ENCODE results near the gene ZNF423.

Gene ZNF423

DNA sequence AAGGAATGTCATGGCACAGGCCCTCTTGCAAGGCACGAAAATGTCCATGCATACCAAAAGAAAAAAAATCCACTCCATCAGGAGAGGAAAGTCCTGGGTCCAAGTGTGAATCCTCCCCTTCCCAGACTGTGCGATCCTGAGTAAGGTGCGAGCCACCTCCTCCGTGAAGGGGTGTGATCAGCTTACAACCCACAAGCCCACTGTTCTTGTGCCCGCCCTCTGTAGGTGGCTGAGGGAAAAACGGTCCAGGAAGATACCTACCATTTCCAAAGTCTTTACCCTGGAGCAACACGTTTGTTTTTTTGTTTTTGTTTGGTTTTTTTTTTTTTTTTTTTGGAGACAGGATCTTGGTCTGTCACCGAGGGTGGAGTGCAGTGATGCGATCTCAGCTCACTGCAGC, 116.5 kb downstream of the ZNF423 start:
- no peaks in the 10 kb centered on the region for H3K79me2 ChIP-seq (ENCODE audit: low read length)
- H3K27me3 ChIP-seq (replicated peaks; ENCODE audit: insufficient read depth, low read length), result peaks cover 56% of the 10 kb centered on the region
- H3K4me3 ChIP-seq (ENCODE audit: low read length), result no peak overlapping the region
- H3K4me1 ChIP-seq (ENCODE audit: low read length), result no peaks in the 10 kb centered on the region
- no peaks in the 10 kb centered on the region for H3K9me3 ChIP-seq (replicated peaks; ENCODE audit: insufficient read depth, low read length)
- H3K4me2 ChIP-seq (ENCODE audit: low read depth, low read length), result no peak overlapping the region
- H4K20me1 ChIP-seq (ENCODE audit: insufficient read depth, low read length), result no peaks in the 10 kb centered on the region
- H3K9ac ChIP-seq (ENCODE audit: low read length), result no peak overlapping the region
- TF ChIP-seq EZH2phosphoT487 (IDR thresholded peaks at IDR 0.05; ENCODE audit: low read length) (no peak), EZH2 (optimal IDR thresholded peaks at IDR 0.05; ENCODE audit: low read depth, low read length) (no peak)
- TF ChIP-seq, protein P1, sequence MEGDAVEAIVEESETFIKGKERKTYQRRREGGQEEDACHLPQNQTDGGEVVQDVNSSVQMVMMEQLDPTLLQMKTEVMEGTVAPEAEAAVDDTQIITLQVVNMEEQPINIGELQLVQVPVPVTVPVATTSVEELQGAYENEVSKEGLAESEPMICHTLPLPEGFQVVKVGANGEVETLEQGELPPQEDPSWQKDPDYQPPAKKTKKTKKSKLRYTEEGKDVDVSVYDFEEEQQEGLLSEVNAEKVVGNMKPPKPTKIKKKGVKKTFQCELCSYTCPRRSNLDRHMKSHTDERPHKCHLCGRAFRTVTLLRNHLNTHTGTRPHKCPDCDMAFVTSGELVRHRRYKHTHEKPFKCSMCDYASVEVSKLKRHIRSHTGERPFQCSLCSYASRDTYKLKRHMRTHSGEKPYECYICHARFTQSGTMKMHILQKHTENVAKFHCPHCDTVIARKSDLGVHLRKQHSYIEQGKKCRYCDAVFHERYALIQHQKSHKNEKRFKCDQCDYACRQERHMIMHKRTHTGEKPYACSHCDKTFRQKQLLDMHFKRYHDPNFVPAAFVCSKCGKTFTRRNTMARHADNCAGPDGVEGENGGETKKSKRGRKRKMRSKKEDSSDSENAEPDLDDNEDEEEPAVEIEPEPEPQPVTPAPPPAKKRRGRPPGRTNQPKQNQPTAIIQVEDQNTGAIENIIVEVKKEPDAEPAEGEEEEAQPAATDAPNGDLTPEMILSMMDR (IDR thresholded peaks at IDR 0.05; ENCODE audit: low read length), result peak; percentile 18; the same call in 1 of the 2 replicates
- no peak overlapping the region for H2AFZ ChIP-seq (ENCODE audit: low read length)
- H3K36me3 ChIP-seq (replicated peaks; ENCODE audit: insufficient read depth, low read length), result no peaks in the 10 kb centered on the region
- H3F3A ChIP-seq (ENCODE audit: insufficient read depth, low read length), result no peaks in the 10 kb centered on the region
- DNase-seq, result no peak
- no peaks in the 10 kb centered on the region for H3K9me2 ChIP-seq (replicated peaks; ENCODE audit: insufficient read depth, low read length)
- H3K27ac ChIP-seq (ENCODE audit: low read length), result no peak overlapping the region

DNA sequence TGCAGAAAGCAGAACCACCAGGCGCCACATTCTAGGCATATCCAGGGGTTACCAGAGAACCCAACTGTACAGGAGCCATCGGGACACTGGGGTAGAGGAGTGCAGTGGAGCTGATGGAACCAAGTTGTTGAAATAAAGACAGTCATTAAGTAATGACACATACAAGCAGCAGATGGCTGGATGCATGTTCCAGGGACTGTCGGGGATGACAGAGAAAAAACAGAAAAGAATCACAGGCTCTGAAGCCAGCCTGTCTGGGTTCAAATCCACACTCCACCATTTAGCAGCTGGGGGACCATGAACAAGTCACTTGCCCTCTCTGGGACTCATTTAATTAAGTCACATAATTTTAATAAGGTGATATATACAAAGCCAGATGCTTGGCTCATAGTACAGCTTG, 117.1 kb downstream of the ZNF423 start:
- Histone ChIP-seq H2AFZ (ENCODE audit: low read length) (no peak overlapping the region), H3K4me2 (ENCODE audit: low read depth, low read length) (no peak overlapping the region), H3K4me3 (ENCODE audit: low read length) (no peak overlapping the region), H3K9ac (ENCODE audit: low read length) (no peak overlapping the region), H3K27me3 (replicated peaks; ENCODE audit: insufficient read depth, low read length) (peaks cover 56% of the 10 kb centered on the region), H3K9me3 (replicated peaks; ENCODE audit: insufficient read depth, low read length) (no peaks in the 10 kb centered on the region), H3K27ac (ENCODE audit: low read length) (no peak overlapping the region), H3K9me2 (replicated peaks; ENCODE audit: insufficient read depth, low read length) (no peaks in the 10 kb centered on the region), H3K79me2 (ENCODE audit: low read length) (no peaks in the 10 kb centered on the region), H3K4me1 (ENCODE audit: low read length) (no peaks in the 10 kb centered on the region), H3K36me3 (replicated peaks; ENCODE audit: insufficient read depth, low read length) (no peaks in the 10 kb centered on the region), H4K20me1 (ENCODE audit: insufficient read depth, low read length) (no peaks in the 10 kb centered on the region), H3F3A (ENCODE audit: insufficient read depth, low read length) (no peaks in the 10 kb centered on the region)
- no peak for TF ChIP-seq EZH2phosphoT487 (IDR thresholded peaks at IDR 0.05; ENCODE audit: low read length)
- TF ChIP-seq, protein P1 (IDR thresholded peaks at IDR 0.05; ENCODE audit: low read length), result no peak
- no peak for TF ChIP-seq EZH2 (optimal IDR thresholded peaks at IDR 0.05; ENCODE audit: low read depth, low read length)
- DNase-seq, result no peak

DNA sequence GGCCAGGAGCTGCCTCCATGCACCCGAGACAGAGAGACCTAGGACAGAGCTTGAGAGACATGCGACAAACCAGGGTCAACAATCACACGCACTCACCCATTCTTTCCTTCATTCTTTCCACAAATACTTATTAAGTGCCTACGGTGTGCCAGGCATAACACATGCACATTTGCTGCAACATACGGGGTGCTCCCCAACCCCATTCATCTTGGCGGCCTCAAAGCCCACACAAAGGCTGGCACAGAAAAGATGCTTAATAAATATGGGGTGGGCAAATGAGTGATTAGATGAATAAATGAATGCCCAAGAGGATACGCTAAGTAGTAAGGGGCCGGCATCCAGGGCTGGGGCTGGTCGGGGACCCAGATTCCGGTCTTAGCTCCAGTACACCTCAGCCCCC, 117.9 kb downstream of the ZNF423 start:
- Histone ChIP-seq H4K20me1 (ENCODE audit: insufficient read depth, low read length) (no peaks in the 10 kb centered on the region), H3F3A (ENCODE audit: insufficient read depth, low read length) (no peaks in the 10 kb centered on the region), H3K36me3 (replicated peaks; ENCODE audit: insufficient read depth, low read length) (no peaks in the 10 kb centered on the region), H3K4me1 (ENCODE audit: low read length) (no peaks in the 10 kb centered on the region), H3K9me3 (replicated peaks; ENCODE audit: insufficient read depth, low read length) (no peaks in the 10 kb centered on the region), H2AFZ (ENCODE audit: low read length) (no peak overlapping the region), H3K79me2 (ENCODE audit: low read length) (no peaks in the 10 kb centered on the region), H3K27me3 (replicated peaks; ENCODE audit: insufficient read depth, low read length) (peaks cover 51% of the 10 kb centered on the region), H3K27ac (ENCODE audit: low read length) (no peak overlapping the region), H3K4me3 (ENCODE audit: low read length) (no peak overlapping the region), H3K9ac (ENCODE audit: low read length) (no peak overlapping the region), H3K9me2 (replicated peaks; ENCODE audit: insufficient read depth, low read length) (no peaks in the 10 kb centered on the region), H3K4me2 (ENCODE audit: low read depth, low read length) (no peak overlapping the region)
- no peak for TF ChIP-seq EZH2 (optimal IDR thresholded peaks at IDR 0.05; ENCODE audit: low read depth, low read length)
- TF ChIP-seq, protein P1 (IDR thresholded peaks at IDR 0.05; ENCODE audit: low read length), result no peak
- TF ChIP-seq EZH2phosphoT487 (IDR thresholded peaks at IDR 0.05; ENCODE audit: low read length), result no peak
- no peak for DNase-seq

Data from MM.1S (cell line).